Uterus (tissue), 2 donors: ENCODE data around the gene TTC7B.

ENCODE experiments used
- CTCF ChIP-seq, 4 experiments: fragments of 200-600 bp in 2 of 4; fragments of 450-650 bp in 2 of 4; sonication (generic) in 2 of 4; IDR thresholded peaks; one replicate each; pipeline ENCODE4 v1.5.1; 2016 to 2019; ENCODE audit warnings: antibody characterized with exemption in 4 of 4, mild to moderate bottlenecking in 2 of 4, moderate library complexity in 1 of 4
- POLR2A ChIP-seq, 2 donors: fragments of 450-650 bp; IDR thresholded peaks; one replicate each; pipeline ENCODE4 v1.6.1; 2016; ENCODE audit warnings: antibody characterized with exemption in 2 of 2, mild to moderate bottlenecking in 1 of 2, moderate library complexity in 1 of 2

- TF ChIP-seq CTCF (IDR thresholded peaks at IDR 0.05): no peak
- TF ChIP-seq POLR2A (IDR thresholded peaks at IDR 0.05): no peak
Measured at GRCh38 chr14:90510159-90510558, 306.1 kb downstream of the TTC7B start.
